Cardiac septum (tissue), 1 donor: ENCODE results near the gene SERGEF. TPM values are rescaled to one million over a fixed set of nuclear protein-coding genes. Genes with fewer than 3 reads are reported as not detected.
"Not testable (repeated sequence)": the region's sequence is repeated elsewhere in the genome, so short reads cannot be mapped to it uniquely, and the experiment has no call there.

Experiments
- DNase-seq: peaks from one replicate; pipeline ENCODE4 v3.0.0-alpha.2; 2020; ENCODE audit warnings: low spot score
- intact Hi-C: fragments of 100-400 bp; cut with DNase I; formaldehyde crosslinking; loops from one replicate; pipeline ENCODE4 v1.14.0; 2022
- total RNA-seq: library from RNA; stranded (reverse); fragmentation: NEBNext Ultra II Directional; extraction: Animal tissue kit (Norgen Biotek cat#: 25700); gene quantifications from one replicate; pipeline ENCODE4 v1.2.1, GENCODE V29; 2021
- donor health status: DM: no; HTN: no; CAD: no.

SERGEF gene
- total RNA-seq, 1 donor from 2014 or later: 22.4 TPM

GRCh38 chr11:17921659-17922415 is 91.0 kb downstream of the SERGEF start:
- DNase-seq: no peak
- intact Hi-C loops: no loop called here

- intact Hi-C loops: no loop called here
- no peak for DNase-seq
These were observed 94.7 kb downstream of the SERGEF start for GRCh38 chr11:17918049-17918605.

GRCh38 chr11:17917556-17917955 is 95.3 kb downstream of the SERGEF start:
- no peak for DNase-seq
- intact Hi-C loops: no loop called here

GRCh38 chr11:17915500-17916143 is 97.2 kb downstream of the SERGEF start:
- intact Hi-C loops: no loop called here
- no peak for DNase-seq

DNA sequence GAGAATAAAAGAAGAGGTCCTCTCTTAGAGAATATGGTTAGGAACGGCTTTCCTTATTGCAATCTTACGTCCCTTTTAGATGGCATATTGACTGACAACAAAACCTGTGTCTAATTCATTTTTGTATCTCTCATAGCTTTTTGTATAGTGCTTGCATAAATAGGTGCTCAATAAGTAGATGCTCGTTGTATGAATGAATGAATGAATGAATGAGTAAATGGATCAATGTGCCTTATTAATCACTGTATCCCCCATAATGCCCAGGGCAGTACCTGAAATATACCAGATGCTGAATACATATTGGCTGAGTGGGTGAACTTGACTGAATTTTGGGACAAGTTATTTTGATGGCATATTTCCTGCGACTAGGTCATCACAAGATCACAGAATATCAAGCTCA is 97.9 kb downstream of the SERGEF start:
- DNase-seq: no peak
- intact Hi-C loops: no loop called here

- no peak for DNase-seq
- intact Hi-C loops: no loop called here
These were observed 105.8 kb downstream of the SERGEF start for GRCh38 chr11:17907046-17907445.

DNA sequence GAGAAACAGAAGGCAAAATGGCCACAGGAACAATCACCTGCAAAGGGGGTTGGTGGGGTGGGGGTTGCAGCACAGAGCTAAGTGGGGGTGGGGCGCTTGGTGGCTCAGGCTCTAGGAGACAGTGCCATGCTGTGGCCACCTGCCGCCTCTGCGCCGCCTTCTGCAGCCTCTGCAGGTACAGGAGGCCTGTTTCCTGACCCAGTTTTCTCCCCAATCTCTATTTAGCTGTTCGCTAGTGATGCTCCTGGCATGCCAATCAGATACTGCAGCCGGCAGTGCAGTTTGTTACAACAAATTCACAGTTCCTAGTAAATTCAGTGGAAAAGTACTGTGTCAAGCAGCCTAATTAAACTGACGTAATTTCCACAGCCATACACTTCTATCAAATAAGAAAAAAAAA is 106.4 kb downstream of the SERGEF start:
- intact Hi-C loops: no loop called here

DNA sequence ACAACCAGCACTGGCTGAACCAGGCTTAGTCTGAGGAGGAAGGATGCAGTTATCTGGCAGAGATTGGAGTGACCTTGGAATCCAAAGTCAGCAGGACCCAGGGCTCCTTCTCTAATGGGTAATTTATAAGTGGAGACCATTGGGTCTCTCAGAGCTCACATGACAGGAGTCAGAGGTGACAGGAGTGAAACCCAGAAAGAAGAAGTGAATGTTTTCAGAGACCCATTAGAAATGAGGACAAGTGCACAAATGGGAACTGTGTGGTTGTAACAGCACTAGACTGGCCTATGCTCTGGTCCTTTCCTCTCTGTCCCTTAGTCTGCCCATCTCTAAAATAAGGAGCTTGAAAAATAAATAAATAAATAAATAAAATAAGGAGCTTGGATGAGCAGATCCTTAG is 107.4 kb downstream of the SERGEF start:
- intact Hi-C loops: no loop called here
- no peak for DNase-seq

More for the DNA sequence above, 106.4 kb downstream of the SERGEF start:
- DNase-seq: no peak

- intact Hi-C loops: no loop called here
- DNase-seq: no peak
These were observed 111.4 kb downstream of the SERGEF start for GRCh38 chr11:17901481-17901880.

DNA sequence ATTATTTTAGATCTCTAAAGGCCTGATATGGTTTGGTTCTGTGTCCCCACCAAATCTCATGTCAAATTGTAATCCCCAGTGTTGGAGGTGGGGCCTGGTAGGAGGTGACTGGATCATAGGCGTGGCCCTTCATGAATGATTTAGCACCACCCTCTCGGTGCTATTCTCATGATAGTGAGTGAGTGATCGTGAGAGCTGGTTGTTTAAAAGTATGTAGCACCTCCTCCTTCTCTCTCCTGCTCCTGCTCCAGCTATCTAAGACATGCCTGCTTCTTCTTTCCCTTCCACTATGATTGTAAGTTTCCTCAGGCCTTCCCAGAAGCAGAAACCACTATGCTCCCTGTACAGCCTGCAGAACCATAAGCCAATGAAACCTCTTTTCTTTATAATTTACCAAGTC is 114.1 kb downstream of the SERGEF start:
- intact Hi-C loops: no loop called here
- no peak for DNase-seq

GRCh38 chr11:17898071-17898470 is 114.8 kb downstream of the SERGEF start:
- DNase-seq: no peak
- intact Hi-C loops: no loop called here

- intact Hi-C loops: no loop called here
- no peak for DNase-seq
These were observed 115.4 kb downstream of the SERGEF start for GRCh38 chr11:17897495-17897894.

DNA sequence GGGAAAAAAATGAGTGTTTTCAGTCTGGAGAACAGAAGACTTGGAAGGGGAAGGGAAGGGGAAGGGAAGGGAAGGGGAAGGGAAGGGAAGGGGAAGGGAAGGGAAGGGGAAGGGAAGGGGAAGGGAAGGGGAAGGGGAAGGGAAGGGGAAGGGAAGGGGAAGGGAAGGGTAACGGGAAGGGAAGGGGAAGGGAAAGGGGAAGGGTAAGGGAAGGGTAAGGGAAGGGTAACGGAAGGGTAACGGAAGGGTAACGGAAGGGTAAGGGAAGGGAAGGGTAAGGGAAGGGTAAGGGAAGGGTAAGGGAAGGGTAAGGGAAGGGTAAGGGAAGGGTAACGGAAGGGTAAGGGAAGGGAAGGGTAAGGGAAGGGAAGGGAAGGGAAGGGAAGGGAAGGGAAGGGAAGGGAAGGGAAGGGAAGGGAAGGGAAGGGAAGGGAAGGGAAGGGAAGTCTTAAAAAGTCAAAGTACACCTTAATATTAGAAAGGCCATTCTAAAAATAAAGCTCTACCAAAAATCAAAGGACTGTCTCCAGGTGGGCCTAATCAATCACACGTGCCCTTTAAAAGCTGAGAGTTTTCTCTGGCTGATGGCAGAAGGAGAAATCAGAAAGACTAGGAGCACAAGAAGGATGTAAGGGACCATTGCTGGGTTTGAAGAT is 116.2 kb downstream of the SERGEF start:
- intact Hi-C loops, DNase-seq: not testable (repeated sequence)

DNA sequence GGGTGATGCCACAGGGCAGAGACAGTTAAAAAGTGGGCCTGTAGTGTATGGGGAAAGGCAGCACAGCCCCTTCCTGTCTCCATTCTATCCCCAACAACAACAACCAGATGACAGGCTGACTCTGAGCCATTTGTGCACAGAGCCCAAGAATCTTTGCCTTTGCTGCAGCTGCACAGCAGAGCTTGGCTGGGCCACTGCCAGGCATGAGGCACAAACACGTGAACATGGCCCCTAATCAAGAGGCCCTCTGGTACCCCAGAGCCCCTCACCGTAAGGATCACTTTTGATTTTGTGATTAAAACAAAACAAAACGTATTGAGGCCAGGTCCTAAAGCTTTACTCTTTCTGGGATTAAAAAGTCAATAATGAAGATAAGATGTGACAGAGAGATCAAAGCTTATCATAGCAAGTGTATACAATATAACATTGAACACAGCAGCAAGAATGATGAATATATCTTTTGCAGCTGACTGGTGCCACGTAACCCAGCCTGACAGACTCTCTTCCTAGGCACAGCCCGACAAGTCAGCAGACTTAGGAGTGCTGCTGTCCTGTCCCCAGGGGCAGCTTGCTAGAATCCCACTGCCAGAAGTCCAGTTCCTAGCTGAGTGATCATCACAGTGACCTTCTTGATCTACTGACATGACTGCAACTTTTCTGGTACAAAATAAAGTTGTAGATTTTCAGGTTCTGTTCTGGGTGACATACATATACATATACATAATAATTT is 117.8 kb downstream of the SERGEF start:
- DNase-seq: no peak
- intact Hi-C loops: no loop called here

GRCh38 chr11:17892409-17892808 is 120.4 kb downstream of the SERGEF start:
- intact Hi-C loops: no loop called here
- DNase-seq: no peak

- intact Hi-C loops: no loop called here
These were observed 122.5 kb downstream of the SERGEF start for GRCh38 chr11:17890325-17890724.

GRCh38 chr11:17887779-17888178 is 125.1 kb downstream of the SERGEF start:
- intact Hi-C loops: no loop called here
- DNase-seq: no peak

More at GRCh38 chr11:17890325-17890724, 122.5 kb downstream of the SERGEF start:
- no peak for DNase-seq

- DNase-seq: no peak
- intact Hi-C loops: no loop called here
These were observed 128.9 kb downstream of the SERGEF start for GRCh38 chr11:17883946-17884345.

DNA sequence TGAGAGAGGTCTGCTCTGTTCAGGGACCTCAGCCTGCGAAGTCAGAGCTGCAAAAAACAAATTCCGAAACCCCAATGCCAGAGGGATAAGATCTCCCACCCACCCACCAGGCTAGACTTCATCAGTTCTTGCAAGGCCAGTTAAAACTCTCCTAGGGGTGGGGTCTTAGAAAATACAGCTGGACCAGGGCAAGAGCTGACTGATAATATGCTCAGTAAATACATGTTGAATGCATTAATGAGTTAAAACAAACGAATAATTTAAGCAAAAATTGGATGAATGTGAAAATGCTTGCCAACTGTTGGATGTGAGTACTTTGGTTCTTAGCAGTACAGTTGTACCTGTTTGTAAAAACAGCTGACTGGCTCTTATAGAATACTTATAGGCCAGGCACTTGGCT is 129.8 kb downstream of the SERGEF start:
- DNase-seq: no peak
- intact Hi-C loops: no loop called here

GRCh38 chr11:17878743-17879142 is 134.1 kb downstream of the SERGEF start:
- DNase-seq: no peak
- intact Hi-C loops: no loop called here
